CD4-positive, alpha-beta memory T cell (primary cell): Measurements from ENCODE around the gene C1QTNF3. TPM values are rescaled to one million over a fixed set of nuclear protein-coding genes. Genes with fewer than 3 reads are reported as not detected.

Experiments used
- CTCF ChIA-PET: fragments of 350-600 bp; sonication (Branson Sonifier 250); formaldehyde crosslinking; loops from one replicate; lab custom pipeline; 2021; ENCODE audit warnings: inconsistent platforms; ENCODE audit not compliant: partially characterized antibody; lab: Charles Lee
- POLR2A ChIA-PET: fragments of 350-600 bp; sonication (Branson Sonifier 250); formaldehyde crosslinking; loops from one replicate; lab custom pipeline; 2021; ENCODE audit not compliant: partially characterized antibody; lab: Charles Lee
- DNase-seq, 5 donors: peaks; one replicate each; pipeline versions ENCODE4 v3.0.0 to v3.0.0-alpha.2; 2020 to 2022; ENCODE audit warnings: mixed read lengths in 1 of 5
- H3K27ac ChIP-seq: one replicate; pipeline ENCODE4 v1.7.0; 2013; ENCODE audit warnings: low read depth, low read length
- H3K27me3 ChIP-seq: 2 replicates; pipeline ENCODE4 v1.7.0; 2013; ENCODE audit warnings: mild to moderate bottlenecking, low read length, moderate library complexity; ENCODE audit not compliant: insufficient read depth
- H3K36me3 ChIP-seq: 2 replicates; pipeline ENCODE4 v1.7.0; 2013; ENCODE audit warnings: mild to moderate bottlenecking, low read length, moderate library complexity; ENCODE audit not compliant: insufficient read depth
- H3K4me1 ChIP-seq: 2 replicates; pipeline ENCODE4 v1.7.0; 2013; ENCODE audit warnings: mild to moderate bottlenecking, low read length, moderate library complexity; ENCODE audit not compliant: insufficient read depth
- H3K4me3 ChIP-seq, 2 donors: one replicate each; pipeline ENCODE4 v1.7.0; 2013; ENCODE audit warnings: low read length in 2 of 2, mild to moderate bottlenecking in 1 of 2
- H3K9me3 ChIP-seq, 2 donors: one replicate each; pipeline ENCODE4 v1.7.0; 2013; ENCODE audit warnings: low read length in 2 of 2, control low read depth in 1 of 2; ENCODE audit not compliant: control insufficient read depth in 1 of 2
- H3K27ac Mint-ChIP-seq, 7 donors: one replicate each; pipeline ENCODE4 v1.8.0; 2020 to 2021; ENCODE audit warnings: mixed read lengths in 7 of 7, mild to moderate bottlenecking in 6 of 7, inconsistent platforms in 3 of 7, moderate library complexity in 3 of 7
- H3K27me3 Mint-ChIP-seq, 2 donors: one replicate each; pipeline ENCODE4 v1.8.0; 2020 to 2021; ENCODE audit warnings: mixed read lengths in 2 of 2
- H3K36me3 Mint-ChIP-seq, 2 donors: one replicate each; pipeline ENCODE4 v1.8.0; 2020 to 2021; ENCODE audit warnings: mixed read lengths in 2 of 2, inconsistent platforms in 1 of 2, mild to moderate bottlenecking in 1 of 2
- H3K4me1 Mint-ChIP-seq, 4 donors: one replicate each; pipeline ENCODE4 v1.8.0; 2020 to 2021; ENCODE audit warnings: mixed read lengths in 4 of 4, mild to moderate bottlenecking in 1 of 4
- H3K4me3 Mint-ChIP-seq, 8 donors: one replicate each; pipeline ENCODE4 v1.8.0; 2020 to 2021; ENCODE audit warnings: mixed read lengths in 8 of 8, mild to moderate bottlenecking in 7 of 8, moderate library complexity in 6 of 8, inconsistent platforms in 3 of 8
- H3K9me3 Mint-ChIP-seq, 8 donors: one replicate each; pipeline ENCODE4 v1.8.0; 2020 to 2021; ENCODE audit warnings: mixed read lengths in 8 of 8, mild to moderate bottlenecking in 5 of 8, inconsistent platforms in 3 of 8, moderate library complexity in 1 of 8
- intact Hi-C: fragments of 100-400 bp; cut with micrococcal nuclease; formaldehyde crosslinking; loops from one replicate; pipeline ENCODE4 v1.15.1; 2023
- polyA plus RNA-seq, 2 donors: library from polyadenylated mRNA; unstranded; fragments of 300-500 nt; fragmentation: Illumina TruSeq; gene quantifications; one replicate each; pipeline ENCODE4 v1.2.3, GENCODE V29; 2021
- total RNA-seq, 2 experiments: library from RNA; stranded (reverse); gene quantifications; one replicate each; pipeline ENCODE4 v1.2.3, GENCODE V29; 2021

The C1QTNF3 gene
- total and polyA plus RNA-seq, 4 experiments from 2014 or later = 0.53 to 7.2 (median 7.0) TPM; not detected in 1

GRCh38 chr5:34041247-34041972, 1.6 kb downstream of the C1QTNF3 start:
- Mint-ChIP-seq H3K36me3 (peaks cover 10 to 21% of the 10 kb centered on the region in 2 donors), H3K4me3 (no peak overlapping the region), H3K27ac (peak overlapping the region in 2 of 7 donors; percentile 24 to 33), H3K9me3 (no peaks in the 10 kb centered on the region), H3K27me3 (no peaks in the 10 kb centered on the region), H3K4me1 (peaks cover 0 to 4% (median 0%) of the 10 kb centered on the region in 4 donors)
- Histone ChIP-seq H3K9me3 (no peaks in the 10 kb centered on the region), H3K27me3 (no peaks in the 10 kb centered on the region), H3K27ac (no peak overlapping the region), H3K4me1 (no peaks in the 10 kb centered on the region), H3K4me3 (no peak overlapping the region), H3K36me3 (no peaks in the 10 kb centered on the region)
- no peak for DNase-seq
- intact Hi-C loops = no loop called here
- CTCF ChIA-PET = no interaction called here
- POLR2A ChIA-PET = interaction anchor here (1.3 kb wide), 1 partner anchor 34 kb away, joined by 3 read pairs; the partner anchor contains the start of gene AMACR

GRCh38 chr5:34040472-34040871, 2.5 kb downstream of the C1QTNF3 start:
- Mint-ChIP-seq H3K27me3 (no peaks in the 10 kb centered on the region), H3K4me1 (no peaks in the 10 kb centered on the region), H3K9me3 (no peaks in the 10 kb centered on the region), H3K4me3 (no peak overlapping the region), H3K36me3 (peaks cover 13 to 21% of the 10 kb centered on the region in 2 donors), H3K27ac (no peak overlapping the region)
- no peaks in the 10 kb centered on the region for H3K36me3 ChIP-seq
- no peaks in the 10 kb centered on the region for H3K9me3 ChIP-seq
- no peaks in the 10 kb centered on the region for H3K4me1 ChIP-seq
- ChIA-PET POLR2A (no interaction called here), CTCF (no interaction called here)
- H3K27me3 ChIP-seq = no peaks in the 10 kb centered on the region
- no peak overlapping the region for H3K4me3 ChIP-seq
- H3K27ac ChIP-seq = no peak overlapping the region
- intact Hi-C loops = no loop called here
- no peak for DNase-seq

DNA sequence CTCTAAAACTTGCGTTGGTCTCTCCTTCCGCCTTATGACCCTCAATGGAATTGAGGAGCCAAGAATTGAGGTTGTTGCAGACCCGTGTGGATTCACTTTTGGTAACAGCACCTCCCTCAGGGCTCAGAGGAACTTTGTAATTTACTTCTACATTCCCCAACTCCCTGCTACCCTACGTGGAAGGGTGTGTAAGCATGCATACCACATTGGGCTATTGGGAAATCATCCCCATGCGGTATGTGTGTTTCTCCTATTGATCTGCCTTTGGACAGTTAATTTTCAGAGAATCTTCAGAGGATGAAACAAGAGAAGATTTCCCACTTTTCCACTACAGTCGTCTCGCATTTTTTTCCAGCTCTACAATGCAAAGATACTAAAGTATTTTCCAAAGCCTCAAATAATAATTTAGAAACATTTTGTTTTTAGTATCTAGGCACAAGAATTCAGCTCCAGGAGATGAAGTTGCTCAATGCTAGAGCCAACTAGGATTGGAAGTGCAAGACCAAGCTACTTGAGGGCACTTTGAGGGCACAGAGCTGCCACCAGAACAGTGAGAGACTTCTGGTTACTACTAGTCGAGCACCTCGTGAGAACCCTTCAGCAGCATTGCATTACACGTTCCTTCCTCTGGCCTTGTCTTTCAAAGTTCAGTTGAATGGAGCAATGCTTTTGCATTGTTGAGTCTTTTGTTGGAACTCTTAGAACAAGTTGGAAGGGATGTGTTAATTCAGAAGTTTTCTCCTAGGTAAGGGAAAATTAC, 3.4 kb downstream of the C1QTNF3 start:
- no peak overlapping the region for H3K4me3 ChIP-seq
- no peaks in the 10 kb centered on the region for H3K9me3 ChIP-seq
- Mint-ChIP-seq H3K4me1 (no peaks in the 10 kb centered on the region), H3K36me3 (peaks cover 20 to 27% of the 10 kb centered on the region in 2 donors), H3K4me3 (no peak overlapping the region), H3K27me3 (no peaks in the 10 kb centered on the region), H3K9me3 (no peaks in the 10 kb centered on the region), H3K27ac (no peak overlapping the region)
- no peaks in the 10 kb centered on the region for H3K4me1 ChIP-seq
- CTCF ChIA-PET = interaction anchor here (1.3 kb wide), 1 partner anchor 13 kb away, joined by 4 read pairs; no protein-coding TSS in a partner anchor
- no peak overlapping the region for H3K27ac ChIP-seq
- H3K36me3 ChIP-seq = no peaks in the 10 kb centered on the region
- intact Hi-C loops = no loop called here
- POLR2A ChIA-PET = interaction anchor here (0.7 kb wide), 1 partner anchor 31 kb away, joined by 4 read pairs; the partner anchor contains the start of gene AMACR
- no peak for DNase-seq
- no peaks in the 10 kb centered on the region for H3K27me3 ChIP-seq

GRCh38 chr5:34038838-34039237, 4.2 kb downstream of the C1QTNF3 start:
- Mint-ChIP-seq H3K4me1 (no peaks in the 10 kb centered on the region), H3K4me3 (no peak overlapping the region)
- POLR2A ChIA-PET = no interaction called here

DNA sequence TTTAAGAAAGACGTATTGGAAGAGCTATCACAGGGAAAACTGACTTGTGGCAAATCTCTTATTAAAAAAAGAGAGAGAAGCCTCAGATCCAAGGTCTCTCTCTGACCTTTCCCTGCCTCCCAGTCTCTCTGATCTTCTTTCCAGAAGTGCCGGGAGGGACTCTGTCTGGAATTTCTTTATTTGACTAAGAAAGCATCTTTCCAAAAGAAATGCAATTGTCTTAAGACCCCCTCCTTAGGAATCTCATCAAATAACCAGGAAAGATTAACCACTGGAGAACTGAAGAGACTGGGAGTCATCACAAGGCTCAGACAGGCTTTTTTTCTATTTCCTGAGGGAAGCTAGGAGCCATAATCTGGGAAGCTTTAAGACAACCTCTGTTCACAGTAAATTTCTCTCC, 4.6 kb downstream of the C1QTNF3 start:
- POLR2A ChIA-PET = no interaction called here
- Histone ChIP-seq H3K4me1 (no peaks in the 10 kb centered on the region), H3K27ac (no peak overlapping the region), H3K9me3 (no peaks in the 10 kb centered on the region), H3K36me3 (no peaks in the 10 kb centered on the region), H3K4me3 (no peak overlapping the region), H3K27me3 (no peaks in the 10 kb centered on the region)
- no peak for DNase-seq
- CTCF ChIA-PET = interaction anchor here (1.1 kb wide), 1 partner anchor 41 kb away, joined by 4 read pairs; no protein-coding TSS in a partner anchor
- Mint-ChIP-seq H3K4me3 (no peak overlapping the region), H3K27ac (no peak overlapping the region), H3K27me3 (no peaks in the 10 kb centered on the region), H3K9me3 (no peaks in the 10 kb centered on the region), H3K36me3 (peaks cover 25 to 31% of the 10 kb centered on the region in 2 donors), H3K4me1 (peaks cover 0 to under 1% (median 0%) of the 10 kb centered on the region in 4 donors)
- intact Hi-C loops = no loop called here

More at GRCh38 chr5:34038838-34039237, 4.2 kb downstream of the C1QTNF3 start:
- no peaks in the 10 kb centered on the region for H3K27me3 ChIP-seq
- H3K4me1 ChIP-seq = no peaks in the 10 kb centered on the region
- peak overlapping the region in 1 of 7 donors; percentile 35 for H3K27ac Mint-ChIP-seq
- peaks cover 23 to 28% of the 10 kb centered on the region in 2 donors for H3K36me3 Mint-ChIP-seq
- no peaks in the 10 kb centered on the region for H3K9me3 Mint-ChIP-seq
- no peaks in the 10 kb centered on the region for H3K36me3 ChIP-seq
- H3K9me3 ChIP-seq = no peaks in the 10 kb centered on the region
- DNase-seq = no peak
- intact Hi-C loops = no loop called here
- no peak overlapping the region for H3K4me3 ChIP-seq
- no peaks in the 10 kb centered on the region for H3K27me3 Mint-ChIP-seq
- H3K27ac ChIP-seq = no peak overlapping the region
- CTCF ChIA-PET = interaction anchor here (1.1 to 1.3 kb wide), 2 partner anchors 14 to 41 kb away, joined by 4 read pairs; no protein-coding TSS in a partner anchor

GRCh38 chr5:34037726-34038125, 5.3 kb downstream of the C1QTNF3 start:
- Histone ChIP-seq H3K4me3 (no peak overlapping the region), H3K27me3 (no peaks in the 10 kb centered on the region), H3K9me3 (no peaks in the 10 kb centered on the region), H3K27ac (no peak overlapping the region), H3K36me3 (no peaks in the 10 kb centered on the region), H3K4me1 (no peaks in the 10 kb centered on the region)
- intact Hi-C loops = no loop called here
- H3K36me3 Mint-ChIP-seq = peaks cover 30 to 37% of the 10 kb centered on the region in 2 donors
- no peaks in the 10 kb centered on the region for H3K9me3 Mint-ChIP-seq
- ChIA-PET CTCF (interaction anchor here (1.1 kb wide), 1 partner anchor 40 kb away, joined by 4 read pairs; no protein-coding TSS in a partner anchor), POLR2A (no interaction called here)
- H3K27me3 Mint-ChIP-seq = no peaks in the 10 kb centered on the region
- H3K4me3 Mint-ChIP-seq = no peak overlapping the region
- peaks cover 0 to 4% (median 0%) of the 10 kb centered on the region in 4 donors for H3K4me1 Mint-ChIP-seq
- H3K27ac Mint-ChIP-seq = no peak overlapping the region
- DNase-seq = no peak

DNA sequence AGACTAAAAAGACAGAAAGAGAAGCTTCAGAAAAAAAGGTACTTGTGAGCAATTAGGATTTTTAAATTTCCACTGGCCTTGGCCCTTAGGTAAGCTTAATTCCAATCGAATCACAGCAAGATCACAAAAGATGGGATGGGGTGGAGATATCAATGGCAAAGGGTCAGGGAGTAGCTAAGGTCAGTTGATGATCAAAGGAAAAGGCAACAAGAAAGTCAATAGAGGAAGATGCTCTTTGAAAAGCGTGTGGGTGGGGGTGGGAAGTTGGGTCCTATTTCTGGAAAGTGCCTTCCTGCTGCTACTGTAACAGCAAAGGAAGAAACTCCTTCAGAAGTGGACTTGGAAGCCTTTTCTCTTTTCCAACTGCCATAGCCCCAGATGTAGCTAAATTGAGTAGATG, 7.3 kb downstream of the C1QTNF3 start:
- Histone ChIP-seq H3K4me3 (no peak overlapping the region), H3K27me3 (no peaks in the 10 kb centered on the region), H3K36me3 (no peaks in the 10 kb centered on the region), H3K9me3 (no peaks in the 10 kb centered on the region), H3K4me1 (no peaks in the 10 kb centered on the region), H3K27ac (no peak overlapping the region)
- no peak overlapping the region for H3K4me3 Mint-ChIP-seq
- peaks cover 0 to 4% (median 0%) of the 10 kb centered on the region in 4 donors for H3K4me1 Mint-ChIP-seq
- intact Hi-C loops = no loop called here
- no peaks in the 10 kb centered on the region for H3K9me3 Mint-ChIP-seq
- H3K27me3 Mint-ChIP-seq = no peaks in the 10 kb centered on the region
- CTCF ChIA-PET = interaction anchor here (1.2 kb wide), 2 partner anchors 10 to 18 kb away, joined by 3 read pairs; no protein-coding TSS in a partner anchor
- no peak overlapping the region for H3K27ac Mint-ChIP-seq
- peaks cover 32 to 38% of the 10 kb centered on the region in 2 donors for H3K36me3 Mint-ChIP-seq
- POLR2A ChIA-PET = no interaction called here
- DNase-seq = no peak
